Measurements from ENCODE around the gene SORBS1.

The SORBS1 gene

GRCh38 chr10:95394161-95394880 lies 166.8 kb downstream of the SORBS1 start:
- peak; percentile 18 to 19 for DNase-seq (ENCODE audit: extremely low read depth in 1 of 2, low read depth in 1 of 2)

GRCh38 chr10:95392681-95393164 lies 168.4 kb downstream of the SORBS1 start:
- DNase-seq (ENCODE audit: extremely low read depth in 1 of 2, low read depth in 1 of 2), result no peak

GRCh38 chr10:95392217-95392584 lies 169.0 kb downstream of the SORBS1 start:
- no peak for DNase-seq (ENCODE audit: extremely low read depth in 1 of 2, low read depth in 1 of 2)

- no peak for DNase-seq (ENCODE audit: extremely low read depth in 1 of 2, low read depth in 1 of 2)
Observed at GRCh38 chr10:95391581-95392216, 169.5 kb downstream of the SORBS1 start.

- DNase-seq (ENCODE audit: extremely low read depth in 1 of 2, low read depth in 1 of 2), result no peak
Observed at GRCh38 chr10:95391164-95391563, 170.0 kb downstream of the SORBS1 start.

GRCh38 chr10:95389982-95390381 lies 171.2 kb downstream of the SORBS1 start:
- DNase-seq (ENCODE audit: extremely low read depth in 1 of 2, low read depth in 1 of 2), result no peak

- DNase-seq (ENCODE audit: extremely low read depth in 1 of 2, low read depth in 1 of 2), result no peak
Observed at GRCh38 chr10:95389176-95389575, 172.0 kb downstream of the SORBS1 start.

GRCh38 chr10:95388539-95388938 lies 172.6 kb downstream of the SORBS1 start:
- no peak for DNase-seq (ENCODE audit: extremely low read depth in 1 of 2, low read depth in 1 of 2)

- DNase-seq (ENCODE audit: extremely low read depth in 1 of 2, low read depth in 1 of 2), result no peak
Observed at GRCh38 chr10:95388109-95388471, 173.1 kb downstream of the SORBS1 start.

GRCh38 chr10:95384011-95384704 lies 177.0 kb downstream of the SORBS1 start:
- peak in 1 of 2 donors; percentile 14 for DNase-seq (ENCODE audit: extremely low read depth in 1 of 2, low read depth in 1 of 2)

GRCh38 chr10:95382596-95382995 lies 178.6 kb downstream of the SORBS1 start:
- DNase-seq (ENCODE audit: extremely low read depth in 1 of 2, low read depth in 1 of 2), result no peak

GRCh38 chr10:95382174-95382573 lies 179.0 kb downstream of the SORBS1 start:
- no peak for DNase-seq (ENCODE audit: extremely low read depth in 1 of 2, low read depth in 1 of 2)

GRCh38 chr10:95377950-95378349 lies 183.2 kb downstream of the SORBS1 start:
- DNase-seq (ENCODE audit: extremely low read depth in 1 of 2, low read depth in 1 of 2), result no peak

GRCh38 chr10:95375418-95375817 lies 185.8 kb downstream of the SORBS1 start:
- DNase-seq (ENCODE audit: extremely low read depth in 1 of 2, low read depth in 1 of 2), result no peak

GRCh38 chr10:95374597-95375209 lies 186.5 kb downstream of the SORBS1 start:
- peak; percentile 39 to 56 for DNase-seq (ENCODE audit: extremely low read depth in 1 of 2, low read depth in 1 of 2)

GRCh38 chr10:95373660-95374059 lies 187.5 kb downstream of the SORBS1 start:
- DNase-seq (ENCODE audit: extremely low read depth in 1 of 2, low read depth in 1 of 2), result no peak

- no peak for DNase-seq (ENCODE audit: extremely low read depth in 1 of 2, low read depth in 1 of 2)
Observed at GRCh38 chr10:95364342-95364741, 196.8 kb downstream of the SORBS1 start.

- peak in 1 of 2 donors; percentile 7 for DNase-seq (ENCODE audit: extremely low read depth in 1 of 2, low read depth in 1 of 2)
Observed at GRCh38 chr10:95363303-95363912, 197.8 kb downstream of the SORBS1 start.

- DNase-seq (ENCODE audit: extremely low read depth in 1 of 2, low read depth in 1 of 2), result no peak
Observed at GRCh38 chr10:95360122-95360714, 201.0 kb downstream of the SORBS1 start.

- no peak for DNase-seq (ENCODE audit: extremely low read depth in 1 of 2, low read depth in 1 of 2)
Observed at GRCh38 chr10:95359466-95359865, 201.7 kb downstream of the SORBS1 start.
